Small intestine (tissue), 7 donors: Measurements from ENCODE around the gene FOXA2. TPM values are rescaled to one million over a fixed set of nuclear protein-coding genes. Genes with fewer than 3 reads are reported as not detected.

Experiments
- DNase-seq, 2 donors: peaks; one replicate each; pipeline versions ENCODE4 v3.0.0 to v3.0.0-alpha.2; 2013
- FAIRE-seq: peaks from 2 replicates; lab custom pipeline; 2012; peaks lifted over from hg19 to GRCh38; lab: Jason Lieb, UNC
- H3K27ac ChIP-seq, 3 donors: one replicate each; pipeline ENCODE4 v1.5.1; 2013; ENCODE audit warnings: low read length in 2 of 3, mild to moderate bottlenecking in 2 of 3, control low read depth in 1 of 3, inconsistent platforms in 1 of 3, low read depth in 1 of 3, moderate library complexity in 1 of 3
- H3K27me3 ChIP-seq, 3 donors: one replicate each; pipeline ENCODE4 v1.6.1; 2013; ENCODE audit warnings: low read length in 3 of 3, inconsistent platforms in 1 of 3; ENCODE audit not compliant: control insufficient read depth in 3 of 3, insufficient read depth in 3 of 3
- H3K36me3 ChIP-seq, 3 donors: one replicate each; pipeline ENCODE4 v1.6.1; 2013; ENCODE audit warnings: low read length in 3 of 3, inconsistent platforms in 1 of 3, low read depth in 1 of 3, mild to moderate bottlenecking in 1 of 3, moderate library complexity in 1 of 3; ENCODE audit not compliant: control insufficient read depth in 3 of 3, insufficient read depth in 2 of 3
- H3K4me1 ChIP-seq, 3 donors: one replicate each; pipeline ENCODE4 v1.6.1; 2013; ENCODE audit warnings: low read length in 2 of 3, inconsistent platforms in 1 of 3, low read depth in 1 of 3, mild to moderate bottlenecking in 1 of 3, moderate library complexity in 1 of 3; ENCODE audit not compliant: control insufficient read depth in 3 of 3, insufficient read depth in 2 of 3
- H3K4me3 ChIP-seq, 3 donors: one replicate each; pipeline ENCODE4 v1.5.1; 2013; ENCODE audit warnings: low read length in 3 of 3, control low read depth in 1 of 3, inconsistent platforms in 1 of 3, low read depth in 1 of 3, mild to moderate bottlenecking in 1 of 3, moderate library complexity in 1 of 3
- H3K9me3 ChIP-seq, 2 donors: one replicate each; pipeline ENCODE4 v1.6.1; 2013; ENCODE audit warnings: low read depth in 1 of 2, low read length in 1 of 2; ENCODE audit not compliant: control insufficient read depth in 2 of 2, insufficient read depth in 1 of 2
- WGBS, 3 donors: extraction: QIAGEN DNeasy Blood & Tissue Kit; methylation state at CpG; one replicate each; pipeline ENCODE4 v1.1.7; 2013; 5-methylcytosine and 5-hydroxymethylcytosine counted together
- polyA plus RNA-seq, 4 donors: library from polyadenylated mRNA; stranded (reverse) in 3 of 4; unstranded in 1 of 4; fragments of 200-250 nt in 3 of 4; fragments of 120-200 nt in 1 of 4; gene quantifications; one replicate each; pipeline versions ENCODE4 v1.2.1 to v1.2.3, GENCODE V29; 2013
- donor health status: healthy with polysubstance abuse.
- donor health status: control.
- donor health status: control.
- donor health status: Bipolar disorder and iron deficiency.
- donor health status: healthy.

The FOXA2 gene
- polyA plus RNA-seq, 4 donors, result 0.45 to 6.5 (median 2.0) TPM

DNA sequence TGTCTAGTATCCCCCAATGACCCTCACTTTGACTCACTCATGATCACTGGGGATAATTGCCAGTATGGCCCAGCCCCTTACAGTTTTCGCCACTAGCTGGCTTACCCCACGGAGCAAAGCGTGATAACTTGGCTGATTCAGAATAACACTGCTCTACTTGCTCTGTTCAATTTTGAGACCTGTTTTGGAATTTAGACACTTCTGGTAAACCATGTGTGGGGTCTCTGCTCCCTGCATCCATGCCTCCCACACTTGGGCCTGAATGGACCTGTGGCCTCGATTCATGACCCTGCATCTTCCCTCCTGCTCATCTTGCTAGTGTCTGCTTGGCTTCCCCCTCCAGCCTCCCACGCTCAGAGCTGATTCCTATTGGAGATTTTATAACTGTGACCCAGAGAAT lies 48.9 kb downstream of the FOXA2 start:
- Histone ChIP-seq H3K36me3 (no peaks in the 10 kb centered on the region), H3K4me3 (no peak overlapping the region), H3K27me3 (no peaks in the 10 kb centered on the region), H3K27ac (no peak overlapping the region), H3K4me1 (no peaks in the 10 kb centered on the region), H3K9me3 (no peaks in the 10 kb centered on the region)
- FAIRE-seq (no peak), DNase-seq (no peak)
- WGBS, 3 donors, result 86 to 92% (median 88%) methylated on average over 5 of the region's 5 CpGs

DNA sequence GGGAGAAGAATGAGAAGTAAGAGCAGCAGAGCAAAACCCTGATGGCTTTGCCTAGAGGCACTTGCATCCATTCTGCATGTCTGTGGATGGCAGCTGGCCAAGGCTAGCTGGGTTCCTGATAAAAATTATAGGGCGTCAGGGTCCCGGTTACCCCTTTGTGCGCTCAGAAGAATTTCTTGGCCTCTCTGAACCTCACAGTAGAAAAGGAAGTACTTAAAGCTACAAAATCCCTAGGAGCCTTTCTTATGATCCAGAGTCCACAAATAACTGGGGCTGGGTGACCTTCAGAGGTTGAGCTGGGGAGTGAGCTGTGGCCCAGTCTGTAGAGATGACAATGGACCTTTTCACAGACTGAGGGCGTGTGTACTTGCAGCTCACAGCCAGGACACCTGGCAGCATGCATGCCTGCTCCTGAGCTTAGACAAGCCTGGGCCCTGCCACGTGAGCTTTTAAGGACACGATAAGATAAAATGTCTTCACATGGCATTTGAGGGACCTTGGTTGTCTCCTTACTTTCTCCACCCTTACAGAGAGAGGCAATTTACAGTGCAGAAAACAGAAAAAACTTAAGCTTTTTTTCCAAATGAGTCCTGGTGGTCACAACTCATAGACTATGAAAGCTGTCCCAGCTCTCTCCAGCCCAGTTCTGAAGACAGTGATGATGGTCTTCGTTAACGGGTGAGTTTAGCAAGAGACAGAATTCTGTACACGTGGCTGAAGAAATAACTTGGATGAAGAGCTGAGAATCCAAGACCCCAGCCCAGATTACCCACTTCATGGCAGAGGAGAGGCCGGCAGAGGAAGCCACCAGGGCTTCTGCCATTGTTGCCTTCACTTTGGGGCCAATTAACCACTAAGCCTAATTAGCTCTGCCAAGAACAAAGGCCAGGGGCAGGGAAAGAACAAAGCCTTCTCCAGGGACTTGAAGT lies 50.3 kb downstream of the FOXA2 start:
- H3K4me1 ChIP-seq, result no peaks in the 10 kb centered on the region
- H3K27me3 ChIP-seq, result no peaks in the 10 kb centered on the region
- 35 to 67% (median 47%) methylated on average over 10 of the region's 10 CpGs for WGBS, 3 donors
- no peak overlapping the region for H3K4me3 ChIP-seq
- FAIRE-seq (no peak), DNase-seq (peak; percentile 43 to 51)
- no peaks in the 10 kb centered on the region for H3K36me3 ChIP-seq
- H3K27ac ChIP-seq, result no peak overlapping the region
- no peaks in the 10 kb centered on the region for H3K9me3 ChIP-seq

DNA sequence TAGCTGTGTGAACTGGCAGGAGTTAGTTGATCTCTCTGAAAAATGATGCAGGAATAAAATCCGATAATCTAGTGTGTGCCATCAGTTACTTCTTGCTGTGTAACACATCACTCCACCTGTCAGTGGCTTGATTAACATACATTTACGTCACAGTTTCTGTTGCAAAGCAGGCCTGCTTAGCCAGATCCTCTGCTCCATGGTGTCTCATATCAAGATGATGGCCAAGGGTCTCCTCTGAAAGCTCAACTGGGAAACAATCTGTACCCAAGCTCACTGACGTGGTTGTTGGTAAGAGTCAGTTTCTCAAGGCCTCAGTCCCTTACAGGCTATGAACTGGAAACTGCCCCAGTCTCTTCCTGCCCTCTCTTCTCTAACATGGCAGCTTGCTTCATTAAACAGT lies 51.8 kb downstream of the FOXA2 start:
- Histone ChIP-seq H3K27ac (no peak overlapping the region), H3K9me3 (no peaks in the 10 kb centered on the region), H3K27me3 (no peaks in the 10 kb centered on the region), H3K4me1 (no peaks in the 10 kb centered on the region), H3K36me3 (no peaks in the 10 kb centered on the region), H3K4me3 (no peak overlapping the region)
- 79 to 85% (median 82%) methylated on average over 3 of the region's 3 CpGs for WGBS, 3 donors
- DNase-seq (no peak), FAIRE-seq (no peak)

DNA sequence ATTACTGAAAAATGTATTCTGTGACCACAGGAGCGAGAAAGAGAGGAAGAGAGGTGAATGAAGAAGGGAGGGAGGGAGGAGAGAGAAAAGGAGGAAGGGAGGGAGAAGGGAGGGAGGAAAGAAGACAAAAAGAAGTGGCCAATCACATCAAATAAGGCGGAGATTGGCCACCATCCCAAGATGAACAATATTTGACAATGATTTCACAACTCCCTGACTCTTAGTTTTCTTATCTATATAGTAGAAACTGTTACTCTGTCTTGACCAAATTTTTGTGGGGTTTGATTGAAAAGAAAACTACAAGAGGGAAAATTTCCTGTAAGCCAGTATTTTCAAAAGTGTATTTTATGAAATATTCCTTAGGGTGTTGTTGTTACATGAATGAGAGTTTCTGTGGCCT lies 52.6 kb downstream of the FOXA2 start:
- Histone ChIP-seq H3K27ac (no peak overlapping the region), H3K4me1 (no peaks in the 10 kb centered on the region), H3K4me3 (no peak overlapping the region), H3K27me3 (no peaks in the 10 kb centered on the region), H3K36me3 (no peaks in the 10 kb centered on the region), H3K9me3 (no peaks in the 10 kb centered on the region)
- FAIRE-seq (no peak), DNase-seq (no peak)
- WGBS, 3 donors, result 75 to 85% (median 82%) methylated on average over 2 of the region's 2 CpGs

DNA sequence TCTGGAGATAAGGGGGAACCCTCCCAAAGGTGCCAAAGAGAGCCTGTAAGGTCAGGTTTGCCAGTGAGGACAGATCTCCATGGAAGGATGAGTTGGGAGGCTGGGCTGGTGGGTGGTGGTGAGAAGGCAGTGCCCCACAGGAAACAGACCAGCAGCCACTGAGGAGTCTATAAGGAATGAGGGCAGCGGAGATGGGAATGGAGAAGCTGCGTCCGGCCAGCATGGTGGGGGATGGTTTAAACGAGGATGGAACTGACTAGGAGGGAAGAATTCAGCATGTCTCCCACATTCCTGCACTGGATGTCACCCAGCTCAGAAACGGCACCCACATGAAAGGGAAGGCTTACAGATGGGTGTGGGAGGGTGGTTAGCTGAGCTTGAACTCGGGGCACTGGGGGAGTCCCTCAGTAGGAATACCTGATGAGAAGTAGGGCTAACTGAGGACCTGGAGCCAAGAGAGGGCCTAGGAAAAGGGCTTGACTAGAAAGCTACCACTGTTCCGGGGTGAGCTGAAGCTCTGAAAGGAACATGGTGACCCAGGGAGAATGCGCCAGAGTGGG lies 53.2 kb downstream of the FOXA2 start:
- no peak for DNase-seq
- no peak for FAIRE-seq
- Histone ChIP-seq H3K27me3 (no peaks in the 10 kb centered on the region), H3K36me3 (no peaks in the 10 kb centered on the region), H3K27ac (no peak overlapping the region), H3K4me3 (no peak overlapping the region), H3K9me3 (no peaks in the 10 kb centered on the region), H3K4me1 (no peaks in the 10 kb centered on the region)
- 70 to 78% (median 74%) methylated on average over 8 of the region's 8 CpGs for WGBS, 3 donors
